Measurements from ENCODE around the gene ADAT2.

The ADAT2 gene

DNA sequence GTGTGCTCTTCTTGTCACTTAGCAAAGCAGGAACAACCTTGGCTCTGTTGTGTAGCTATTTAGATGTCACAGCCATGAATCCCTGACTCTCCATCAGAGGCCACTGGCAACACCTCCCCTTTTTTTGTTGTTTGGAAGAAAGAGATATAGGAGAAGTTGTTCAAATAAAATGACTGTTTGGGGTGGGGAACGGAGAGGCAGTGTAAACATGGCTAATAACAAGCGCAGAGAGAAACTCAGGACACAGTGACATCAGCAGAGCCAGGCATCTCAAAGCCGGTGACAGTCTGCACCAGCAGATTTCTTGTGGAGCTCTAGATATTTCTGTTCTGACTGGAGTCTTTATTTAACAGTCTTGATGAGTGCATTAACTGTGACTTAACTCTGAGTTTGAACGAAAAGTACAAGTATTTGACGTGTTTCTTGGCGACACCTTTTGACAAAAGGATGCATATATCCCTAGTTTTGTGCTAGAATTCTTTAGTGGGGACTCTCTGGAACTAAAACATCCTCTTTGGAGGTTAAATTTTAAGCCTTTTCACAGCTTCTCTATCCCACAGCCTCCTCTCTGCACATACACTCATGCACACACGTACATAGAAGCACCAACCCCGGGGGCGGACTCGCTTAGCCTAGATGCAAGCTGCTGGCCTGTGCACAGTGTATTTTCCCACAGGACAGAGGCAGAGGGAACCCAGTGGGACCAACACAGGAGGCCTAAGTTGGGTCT is 53.8 kb downstream of the ADAT2 start:
- DNase-seq = no peak

DNA sequence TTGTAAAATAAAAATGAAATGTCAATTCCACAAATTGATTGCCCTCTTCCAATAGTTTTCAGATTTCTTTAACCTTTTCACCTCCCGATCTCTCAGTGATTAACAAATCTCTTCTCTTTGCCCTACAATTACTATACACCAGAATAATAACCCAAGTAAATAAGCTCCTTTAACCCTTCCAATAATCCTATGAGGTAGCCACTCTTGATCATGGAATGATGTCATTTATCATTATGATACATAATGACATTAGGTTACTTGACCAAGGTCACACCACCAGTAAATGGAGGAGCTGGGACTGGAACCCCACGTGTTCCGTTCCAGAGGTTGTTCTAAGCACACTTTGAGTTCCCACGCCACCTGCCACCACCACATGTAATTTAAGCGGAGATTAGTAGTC is 54.8 kb downstream of the ADAT2 start:
- no peak for DNase-seq

DNA sequence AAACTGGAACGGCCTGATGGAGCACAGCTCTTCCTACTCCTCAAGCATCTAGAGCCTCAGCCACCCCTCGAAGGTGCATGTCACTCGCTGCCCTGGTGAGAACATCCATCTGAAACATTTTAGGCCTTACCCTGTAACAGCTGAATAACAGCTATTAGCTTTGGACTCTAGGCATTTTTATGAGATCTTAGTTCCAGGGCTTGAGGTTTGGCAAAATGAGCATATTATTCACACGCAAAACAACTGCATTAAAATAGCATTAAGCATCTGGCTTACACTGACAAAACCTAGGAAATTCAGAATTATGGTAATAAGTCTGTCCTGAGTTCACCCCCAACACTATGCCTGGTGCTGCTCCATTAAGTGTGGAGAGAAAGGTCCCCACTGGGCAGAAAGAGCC is 56.1 kb downstream of the ADAT2 start:
- DNase-seq = no peak

DNA sequence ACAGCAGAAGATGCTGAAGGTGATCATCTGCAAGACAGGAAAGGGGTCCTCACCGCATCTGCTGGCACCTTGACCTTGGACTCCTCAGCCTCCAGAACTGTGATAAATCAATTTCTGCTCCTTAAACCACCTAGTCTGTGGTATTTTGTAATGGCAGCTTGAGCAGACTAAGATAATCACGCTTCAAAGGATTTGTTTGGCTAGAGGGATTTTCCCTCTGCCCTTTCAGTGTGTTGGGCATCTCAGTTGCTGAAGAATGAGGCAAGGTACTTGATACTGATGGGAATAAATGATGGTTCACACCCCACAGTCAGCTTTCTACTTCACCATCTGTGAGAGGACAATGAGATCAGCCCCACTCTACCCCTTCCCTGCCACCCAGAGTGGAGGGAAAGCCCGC is 60.2 kb downstream of the ADAT2 start:
- no peak for DNase-seq

DNA sequence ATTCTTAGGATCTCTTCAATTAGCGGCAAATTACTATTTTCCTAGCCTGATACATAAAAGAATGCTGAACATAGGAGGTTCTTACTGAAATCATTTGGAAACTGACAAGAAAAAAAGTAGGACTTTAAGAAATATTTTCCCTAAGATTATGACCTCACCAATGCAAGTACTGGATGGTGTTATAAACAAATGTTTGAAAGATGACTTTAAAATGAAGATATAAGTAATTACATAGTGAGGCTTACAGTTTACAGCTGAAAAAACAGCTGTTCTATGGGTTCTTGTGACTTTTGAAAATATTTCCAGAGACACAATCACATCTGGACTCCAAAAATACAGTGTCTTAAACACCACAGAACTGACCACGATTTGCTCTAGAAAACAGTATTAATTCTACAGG is 64.9 kb downstream of the ADAT2 start:
- no peak for DNase-seq

DNA sequence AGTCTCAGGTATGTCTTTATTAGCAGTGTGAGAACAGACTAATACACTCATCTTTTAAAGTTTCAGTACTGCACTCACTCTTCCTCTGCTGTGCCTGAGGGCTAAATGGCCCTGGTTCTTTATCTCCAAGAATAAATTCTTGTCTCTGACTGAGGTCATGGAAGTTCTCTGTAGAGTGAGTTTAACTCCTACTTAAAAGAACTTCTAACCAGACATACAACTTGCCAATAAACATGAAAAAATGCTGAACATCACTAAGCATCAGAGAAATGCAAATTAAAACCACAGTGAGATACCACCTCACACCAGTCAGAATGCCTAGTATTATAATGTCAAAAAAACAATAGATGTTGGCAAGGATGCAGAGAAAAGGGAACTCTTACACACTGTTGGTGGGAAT is 73.6 kb downstream of the ADAT2 start:
- DNase-seq = no peak

DNA sequence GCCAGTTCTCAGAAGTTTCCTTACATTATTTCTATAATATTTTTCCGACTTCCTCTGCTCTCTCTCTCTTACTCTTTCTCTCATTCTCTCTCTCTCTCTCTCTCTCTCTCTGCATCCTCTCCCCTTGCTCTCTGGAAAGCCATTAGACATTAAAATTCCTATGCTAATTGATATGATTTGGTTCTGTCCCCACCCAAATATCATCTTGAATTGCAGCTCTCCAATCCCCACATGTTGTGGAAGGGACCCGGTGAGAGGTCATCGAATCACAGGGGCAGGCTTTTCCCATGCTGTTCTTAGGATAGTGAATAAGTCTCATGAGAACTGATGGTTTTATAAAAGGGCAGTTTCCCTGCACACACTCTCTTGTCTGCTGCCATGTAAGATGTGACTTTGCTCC is 74.1 kb downstream of the ADAT2 start:
- no peak for DNase-seq

DNA sequence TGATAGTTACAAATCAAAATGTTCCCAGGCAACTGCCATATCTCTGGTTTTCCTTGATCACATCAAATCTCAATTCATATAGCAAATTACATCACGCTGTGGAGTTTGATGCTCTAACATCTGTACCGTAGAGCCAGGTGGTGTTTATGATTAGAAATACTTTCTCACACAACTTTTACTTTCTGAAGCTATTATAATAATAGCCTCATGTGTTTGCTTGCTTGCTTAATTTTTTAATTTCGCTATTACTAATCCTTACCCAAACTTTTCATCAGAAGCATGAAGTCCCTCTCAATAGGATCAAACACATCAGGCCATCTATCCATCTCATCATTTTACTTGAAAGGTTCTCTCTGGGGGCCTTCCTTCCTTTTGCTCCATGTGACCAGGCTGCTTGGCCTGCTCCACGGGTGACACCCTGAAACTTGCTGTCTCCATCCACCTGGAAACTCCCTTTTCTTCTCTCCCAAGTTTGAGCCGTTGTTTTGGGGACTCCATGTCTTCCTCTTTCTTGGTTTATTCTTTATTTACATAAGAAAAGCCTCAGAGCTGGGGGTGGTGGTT is 75.4 kb downstream of the ADAT2 start:
- DNase-seq = no peak

DNA sequence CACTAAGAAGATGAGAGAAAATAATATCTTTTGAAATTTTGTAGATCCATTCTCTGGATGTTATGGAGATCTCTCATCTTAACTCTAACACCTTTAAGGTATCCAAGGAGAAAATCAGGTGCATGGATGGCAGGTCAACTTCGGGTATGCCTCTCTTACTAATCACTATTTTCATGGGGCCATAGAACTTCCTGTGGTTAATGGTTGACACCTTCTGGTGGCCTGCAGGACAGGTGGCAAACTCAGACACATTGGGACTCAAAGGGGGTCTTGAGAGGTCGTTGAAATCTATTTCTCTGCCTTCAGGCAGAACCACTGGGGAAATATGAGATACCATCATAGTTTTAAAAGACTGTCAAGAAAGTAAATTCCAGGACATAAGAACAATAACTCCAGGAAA is 76.5 kb downstream of the ADAT2 start:
- DNase-seq = no peak
